GM23338 (cell line): ENCODE measurements around the gene CXCR3. TPM values are rescaled to one million over a fixed set of nuclear protein-coding genes. Genes with fewer than 3 reads are reported as not detected.
"Not testable (repeated sequence)": the region's sequence is repeated elsewhere in the genome, so short reads cannot be mapped to it uniquely, and the experiment has no call there.

ENCODE experiments used
- ATAC-seq: fragments of 200-7000 bp; cut with Tn5 transposase; 3 replicates; pipeline ENCODE4 v1.9.1; 2020
- DNase-seq: peaks from one replicate; pipeline ENCODE4 v3.0.0-alpha.2; 2015; ENCODE audit warnings: low spot score
- H2AFZ ChIP-seq: fragments of 200-600 bp; sonication (generic); 2 replicates; pipeline ENCODE4 v1.8.0; 2016; ENCODE audit warnings: antibody characterized with exemption, mild to moderate bottlenecking, moderate library complexity
- H3F3A ChIP-seq: fragments of 200-600 bp; sonication (generic); replicated peaks from 2 replicates; pipeline ENCODE4 v1.8.0; 2017; ENCODE audit warnings: antibody characterized with exemption, mixed run types, low read depth
- H3K27ac ChIP-seq: fragments of 200-600 bp; sonication (generic); 2 replicates; pipeline ENCODE4 v1.6.1; 2016; ENCODE audit warnings: low read depth
- H3K27me3 ChIP-seq: fragments of 200-600 bp; sonication (generic); 2 replicates; pipeline ENCODE4 v1.8.0; 2016; ENCODE audit warnings: mild to moderate bottlenecking, mixed run types, moderate library complexity; ENCODE audit not compliant: insufficient read depth
- H3K36me3 ChIP-seq: fragments of 200-600 bp; sonication (generic); 2 replicates; pipeline ENCODE4 v1.8.0; 2016; ENCODE audit warnings: mild to moderate bottlenecking; ENCODE audit not compliant: insufficient read depth
- H3K4me1 ChIP-seq: fragments of 200-600 bp; sonication (generic); 2 replicates; pipeline ENCODE4 v1.8.0; 2016; ENCODE audit warnings: mild to moderate bottlenecking, moderate library complexity; ENCODE audit not compliant: insufficient read depth
- H3K4me2 ChIP-seq: fragments of 200-600 bp; sonication (generic); 2 replicates; pipeline ENCODE4 v1.7.1; 2017; ENCODE audit warnings: mixed run types
- H3K4me3 ChIP-seq: fragments of 200-600 bp; sonication (generic); 2 replicates; pipeline ENCODE4 v1.6.1; 2016; ENCODE audit warnings: mixed run types
- H3K79me2 ChIP-seq: fragments of 200-600 bp; sonication (generic); replicated peaks from 2 replicates; pipeline ENCODE4 v1.8.0; 2017; ENCODE audit warnings: mild to moderate bottlenecking; ENCODE audit not compliant: insufficient read depth
- H3K9me2 ChIP-seq: fragments of 200-600 bp; sonication (generic); 2 replicates; pipeline ENCODE4 v1.8.0; 2017; ENCODE audit not compliant: insufficient read depth
- H4K20me1 ChIP-seq: fragments of 200-600 bp; sonication (generic); replicated peaks from 2 replicates; pipeline ENCODE4 v1.8.0; 2017; ENCODE audit warnings: mild to moderate bottlenecking; ENCODE audit not compliant: insufficient read depth
- H3K27ac Mint-ChIP-seq: 2 replicates; pipeline ENCODE4 v1.8.0; 2020; ENCODE audit warnings: inconsistent platforms, mild to moderate bottlenecking, moderate library complexity, mixed read lengths
- H3K27me3 Mint-ChIP-seq: 3 replicates; pipeline ENCODE4 v1.8.0; 2022; ENCODE audit warnings: low read depth, mild to moderate bottlenecking, moderate library complexity, mixed read lengths, inconsistent platforms; ENCODE audit not compliant: insufficient read depth, poor library complexity
- H3K36me3 Mint-ChIP-seq: 3 replicates; pipeline ENCODE4 v1.8.0; 2021; ENCODE audit warnings: low read depth, mild to moderate bottlenecking, inconsistent platforms, moderate library complexity, mixed read lengths
- H3K4me1 Mint-ChIP-seq: 3 replicates; pipeline ENCODE4 v1.8.0; 2020; ENCODE audit warnings: mild to moderate bottlenecking, inconsistent platforms, mixed read lengths
- H3K4me3 Mint-ChIP-seq: 3 replicates; pipeline ENCODE4 v1.8.0; 2021; ENCODE audit warnings: moderate library complexity, mild to moderate bottlenecking, inconsistent platforms, mixed read lengths
- H3K9me3 Mint-ChIP-seq: 3 replicates; pipeline ENCODE4 v1.8.0; 2020; ENCODE audit warnings: moderate library complexity, mild to moderate bottlenecking, inconsistent platforms, mixed read lengths
- CREB1 ChIP-seq: fragments of 250-450 bp; sonication (Bioruptor Pico); IDR thresholded peaks from 2 replicates; pipeline ENCODE4 v1.5.0; 2020; ENCODE audit warnings: low read depth, mild to moderate bottlenecking, moderate library complexity
- EZH2phosphoT487 ChIP-seq: fragments of 200-600 bp; sonication (generic); IDR thresholded peaks from one replicate; pipeline ENCODE4 v1.8.1; 2018; ENCODE audit warnings: antibody characterized with exemption; ENCODE audit not compliant: unreplicated experiment
- JUNB ChIP-seq: IDR thresholded peaks from one replicate; pipeline ENCODE4 v1.6.1; 2016; ENCODE audit warnings: antibody characterized with exemption; ENCODE audit not compliant: unreplicated experiment
- POLR2AphosphoS5 ChIP-seq: IDR thresholded peaks from 2 replicates; pipeline ENCODE4 v1.6.1; 2016; ENCODE audit warnings: antibody characterized with exemption, low read depth
- STAT1 ChIP-seq: IDR thresholded peaks from one replicate; pipeline ENCODE4 v1.6.1; 2016; ENCODE audit warnings: antibody characterized with exemption; ENCODE audit not compliant: unreplicated experiment
- ZNF114 ChIP-seq: fragments of 250-450 bp; sonication (Bioruptor Pico); IDR thresholded peaks from 2 replicates; pipeline ENCODE4 v1.5.0; 2020; ENCODE audit warnings: mild to moderate bottlenecking, moderate library complexity
- polyA plus RNA-seq: library from polyadenylated mRNA; unstranded; fragments of >200 nt; fragmentation: Nextera tagmentation; extraction: Ambion mirVana; gene quantifications from 2 replicates; pipeline ENCODE4 v1.2.1, GENCODE V29; 2016
- total RNA-seq: library from RNA; depleted of rRNA; stranded (reverse); fragments of >200 nt; shearing (Covaris generic); gene quantifications from 2 replicates; pipeline ENCODE4 v1.2.3, GENCODE V29; 2014
- TF ChIP-seq, protein P1 (sequence below), 2 experiments: fragments of 200-600 bp in 1 of 2; sonication (generic) in 1 of 2; conservative IDR thresholded peaks; 2 replicates each; pipeline versions ENCODE4 v1.5.1 to v1.6.1; 2016 to 2017; ENCODE audit warnings: antibody characterized with exemption in 2 of 2, low read depth in 2 of 2, mild to moderate bottlenecking in 2 of 2, moderate library complexity in 1 of 2
- TF ChIP-seq, protein P2 (sequence below): IDR thresholded peaks from one replicate; pipeline ENCODE4 v1.6.1; 2018; ENCODE audit warnings: antibody characterized with exemption; ENCODE audit not compliant: unreplicated experiment

CXCR3 gene
- total and polyA plus RNA-seq, 2 experiments from 2014 or later = not detected

DNA sequence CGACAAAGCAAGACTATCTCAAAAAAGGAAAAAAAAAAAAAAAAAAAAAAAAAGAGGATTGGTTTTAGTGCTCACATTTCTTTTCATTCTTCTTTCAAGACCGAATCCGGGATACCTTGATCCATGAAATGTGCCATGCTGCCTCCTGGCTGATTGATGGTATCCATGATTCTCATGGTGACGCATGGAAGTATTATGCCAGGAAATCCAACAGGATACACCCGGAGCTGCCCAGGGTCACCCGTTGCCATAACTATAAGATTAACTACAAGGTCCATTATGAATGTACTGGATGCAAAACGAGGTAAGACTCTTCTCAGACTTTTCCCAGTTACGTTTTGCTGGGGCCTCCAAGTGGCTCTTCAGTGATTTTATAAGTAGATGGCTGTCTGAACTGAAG lies 6.1 kb downstream of the CXCR3 start:
- H3K9me3 Mint-ChIP-seq = no peaks in the 10 kb centered on the region
- DNase-seq = no peak
- peaks cover 2% of the 10 kb centered on the region for H3K27me3 Mint-ChIP-seq
- H3F3A ChIP-seq = no peaks in the 10 kb centered on the region
- no peaks in the 10 kb centered on the region for H3K4me1 Mint-ChIP-seq
- no peak overlapping the region for H2AFZ ChIP-seq
- H3K36me3 ChIP-seq = no peaks in the 10 kb centered on the region; the same call in 1 of the 2 replicates
- H3K27ac ChIP-seq = no peak overlapping the region
- H3K4me2 ChIP-seq = no peak overlapping the region
- H3K79me2 ChIP-seq = no peaks in the 10 kb centered on the region
- no peaks in the 10 kb centered on the region for H3K9me2 ChIP-seq
- peaks cover 27% of the 10 kb centered on the region for H3K36me3 Mint-ChIP-seq
- H3K4me3 Mint-ChIP-seq = no peak overlapping the region
- TF ChIP-seq ZNF114 (CRISPR knock-in tag) (no peak), POLR2AphosphoS5 (no peak), JUNB (no peak), EZH2phosphoT487 (no peak), CREB1 (CRISPR knock-in tag) (no peak), STAT1 (no peak)
- TF ChIP-seq, protein P1, sequence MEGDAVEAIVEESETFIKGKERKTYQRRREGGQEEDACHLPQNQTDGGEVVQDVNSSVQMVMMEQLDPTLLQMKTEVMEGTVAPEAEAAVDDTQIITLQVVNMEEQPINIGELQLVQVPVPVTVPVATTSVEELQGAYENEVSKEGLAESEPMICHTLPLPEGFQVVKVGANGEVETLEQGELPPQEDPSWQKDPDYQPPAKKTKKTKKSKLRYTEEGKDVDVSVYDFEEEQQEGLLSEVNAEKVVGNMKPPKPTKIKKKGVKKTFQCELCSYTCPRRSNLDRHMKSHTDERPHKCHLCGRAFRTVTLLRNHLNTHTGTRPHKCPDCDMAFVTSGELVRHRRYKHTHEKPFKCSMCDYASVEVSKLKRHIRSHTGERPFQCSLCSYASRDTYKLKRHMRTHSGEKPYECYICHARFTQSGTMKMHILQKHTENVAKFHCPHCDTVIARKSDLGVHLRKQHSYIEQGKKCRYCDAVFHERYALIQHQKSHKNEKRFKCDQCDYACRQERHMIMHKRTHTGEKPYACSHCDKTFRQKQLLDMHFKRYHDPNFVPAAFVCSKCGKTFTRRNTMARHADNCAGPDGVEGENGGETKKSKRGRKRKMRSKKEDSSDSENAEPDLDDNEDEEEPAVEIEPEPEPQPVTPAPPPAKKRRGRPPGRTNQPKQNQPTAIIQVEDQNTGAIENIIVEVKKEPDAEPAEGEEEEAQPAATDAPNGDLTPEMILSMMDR (conservative IDR thresholded peaks at IDR 0.05; ENCODE audit: low read depth in 2 of 2) = no peak
- TF ChIP-seq, protein P2, sequence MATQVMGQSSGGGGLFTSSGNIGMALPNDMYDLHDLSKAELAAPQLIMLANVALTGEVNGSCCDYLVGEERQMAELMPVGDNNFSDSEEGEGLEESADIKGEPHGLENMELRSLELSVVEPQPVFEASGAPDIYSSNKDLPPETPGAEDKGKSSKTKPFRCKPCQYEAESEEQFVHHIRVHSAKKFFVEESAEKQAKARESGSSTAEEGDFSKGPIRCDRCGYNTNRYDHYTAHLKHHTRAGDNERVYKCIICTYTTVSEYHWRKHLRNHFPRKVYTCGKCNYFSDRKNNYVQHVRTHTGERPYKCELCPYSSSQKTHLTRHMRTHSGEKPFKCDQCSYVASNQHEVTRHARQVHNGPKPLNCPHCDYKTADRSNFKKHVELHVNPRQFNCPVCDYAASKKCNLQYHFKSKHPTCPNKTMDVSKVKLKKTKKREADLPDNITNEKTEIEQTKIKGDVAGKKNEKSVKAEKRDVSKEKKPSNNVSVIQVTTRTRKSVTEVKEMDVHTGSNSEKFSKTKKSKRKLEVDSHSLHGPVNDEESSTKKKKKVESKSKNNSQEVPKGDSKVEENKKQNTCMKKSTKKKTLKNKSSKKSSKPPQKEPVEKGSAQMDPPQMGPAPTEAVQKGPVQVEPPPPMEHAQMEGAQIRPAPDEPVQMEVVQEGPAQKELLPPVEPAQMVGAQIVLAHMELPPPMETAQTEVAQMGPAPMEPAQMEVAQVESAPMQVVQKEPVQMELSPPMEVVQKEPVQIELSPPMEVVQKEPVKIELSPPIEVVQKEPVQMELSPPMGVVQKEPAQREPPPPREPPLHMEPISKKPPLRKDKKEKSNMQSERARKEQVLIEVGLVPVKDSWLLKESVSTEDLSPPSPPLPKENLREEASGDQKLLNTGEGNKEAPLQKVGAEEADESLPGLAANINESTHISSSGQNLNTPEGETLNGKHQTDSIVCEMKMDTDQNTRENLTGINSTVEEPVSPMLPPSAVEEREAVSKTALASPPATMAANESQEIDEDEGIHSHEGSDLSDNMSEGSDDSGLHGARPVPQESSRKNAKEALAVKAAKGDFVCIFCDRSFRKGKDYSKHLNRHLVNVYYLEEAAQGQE = no peak
- H3K27me3 ChIP-seq = no peaks in the 10 kb centered on the region
- no peak overlapping the region for H3K27ac Mint-ChIP-seq
- H3K4me1 ChIP-seq = no peaks in the 10 kb centered on the region
- H3K4me3 ChIP-seq = no peak overlapping the region
- no peak for ATAC-seq
- H4K20me1 ChIP-seq = no peaks in the 10 kb centered on the region

DNA sequence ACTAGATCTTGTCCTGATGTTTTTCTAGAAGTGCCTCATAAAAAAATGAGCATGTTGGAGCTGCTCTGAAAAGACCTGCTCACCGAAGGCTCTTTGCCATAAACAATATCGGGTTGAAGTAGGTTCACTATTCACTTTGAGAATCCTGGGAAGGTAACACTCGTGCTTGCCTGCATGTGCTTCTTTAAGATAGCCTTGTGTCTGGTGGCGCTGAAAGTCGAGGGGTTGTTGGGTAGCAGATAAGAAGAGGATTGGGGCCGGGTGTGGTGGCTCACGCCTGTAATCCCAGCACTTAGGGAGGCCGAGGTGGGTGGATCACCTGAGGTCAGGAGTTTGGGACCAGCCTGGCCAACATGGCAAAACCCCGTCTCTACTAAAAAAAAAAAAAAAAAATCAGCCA lies 6.6 kb downstream of the CXCR3 start:
- H3K27ac ChIP-seq, H3K79me2 ChIP-seq, H3K4me3 ChIP-seq, H3K9me2 ChIP-seq, H3K27me3 Mint-ChIP-seq, H3K4me3 Mint-ChIP-seq, H3K27me3 ChIP-seq, H3K4me1 ChIP-seq, H3K4me2 ChIP-seq, H4K20me1 ChIP-seq, H3F3A ChIP-seq, H2AFZ ChIP-seq, ATAC-seq, H3K9me3 Mint-ChIP-seq, H3K36me3 ChIP-seq, H3K27ac Mint-ChIP-seq, H3K4me1 Mint-ChIP-seq, DNase-seq: not testable (repeated sequence)
- H3K36me3 Mint-ChIP-seq = peaks cover 27% of the 10 kb centered on the region
